ENCODE measurements around the gene LRRC32.

- TF ChIP-seq CTCF (IDR thresholded peaks at IDR 0.05) (no peak), POLR2A (IDR thresholded peaks at IDR 0.05; ENCODE audit: low read depth) (no peak)
These were observed 45.7 kb upstream of the LRRC32 start for GRCh38 chr11:76716268-76716667.
